Body of pancreas (tissue), 4 donors: Measurements from ENCODE around the gene AGAP1. TPM values are rescaled to one million over a fixed set of nuclear protein-coding genes. Genes with fewer than 3 reads are reported as not detected.

ENCODE experiments used
- ATAC-seq: fragments of 150-250 bp; one replicate; pipeline ENCODE4 v1.9.1; 2016
- DNase-seq, 4 donors: peaks; one replicate each; pipeline ENCODE4 v3.0.0-alpha.2; 2019
- H3K27ac ChIP-seq, 4 donors: fragments of 200-600 bp; sonication (generic); 1 replicate in 3 of 4; 2 replicates in 1 of 4; pipeline versions ENCODE4 v1.5.1 to v1.6.1; 2016 to 2019; ENCODE audit warnings: mild to moderate bottlenecking in 1 of 4, mixed read lengths in 1 of 4, moderate library complexity in 1 of 4
- H3K27me3 ChIP-seq, 2 donors: fragments of 200-600 bp; sonication (generic); one replicate each; pipeline ENCODE4 v1.6.0; 2016; ENCODE audit warnings: mild to moderate bottlenecking in 1 of 2
- H3K36me3 ChIP-seq, 2 donors: fragments of 200-600 bp; sonication (generic); replicated peaks in 1 of 2; 2 replicates each; pipeline ENCODE4 v1.5.1; 2016; ENCODE audit warnings: low read depth in 2 of 2; ENCODE audit not compliant: insufficient read depth in 1 of 2
- H3K4me1 ChIP-seq: fragments of 200-600 bp; sonication (generic); one replicate; pipeline ENCODE4 v1.6.0; 2016
- H3K4me3 ChIP-seq, 2 donors: fragments of 200-600 bp; sonication (generic); 1 replicate in 1 of 2; 2 replicates in 1 of 2; pipeline ENCODE4 v1.5.1; 2016 to 2019
- H3K9me3 ChIP-seq, 3 donors: fragments of 200-600 bp; sonication (generic); 1 replicate in 2 of 3; 2 replicates in 1 of 3; pipeline ENCODE4 v1.5.1; 2016
- POLR2A ChIP-seq, 3 donors: fragments of 450-650 bp; IDR thresholded peaks; one replicate each; pipeline ENCODE4 v1.6.1; 2016; ENCODE audit warnings: antibody characterized with exemption in 3 of 3, mild to moderate bottlenecking in 2 of 3
- WGBS, 2 donors: methylation state at CpG; one replicate each; pipeline ENCODE4 v1.1.5; 2017; 5-methylcytosine and 5-hydroxymethylcytosine counted together
- intact Hi-C: fragments of 100-400 bp; cut with DNase I; formaldehyde crosslinking; loops from one replicate; pipeline ENCODE4 v1.15.1; 2023
- total RNA-seq, 2 donors: library from RNA; depleted of rRNA; stranded (reverse); fragments of >200 nt; gene quantifications; one replicate each; pipeline ENCODE4 v1.1.0, GENCODE V29; 2016
- TF ChIP-seq, protein P1 (sequence below), 7 experiments: fragments of 450-650 bp in 4 of 7; fragments of 200-600 bp in 3 of 7; sonication (generic) in 3 of 7; IDR thresholded peaks; one replicate each; pipeline ENCODE4 v1.5.1; 2016 to 2019; ENCODE audit warnings: antibody characterized with exemption in 7 of 7

The AGAP1 gene
- total RNA-seq, 2 donors from 2014 or later = 21.3 to 32.6 TPM

- TF ChIP-seq, protein P1, sequence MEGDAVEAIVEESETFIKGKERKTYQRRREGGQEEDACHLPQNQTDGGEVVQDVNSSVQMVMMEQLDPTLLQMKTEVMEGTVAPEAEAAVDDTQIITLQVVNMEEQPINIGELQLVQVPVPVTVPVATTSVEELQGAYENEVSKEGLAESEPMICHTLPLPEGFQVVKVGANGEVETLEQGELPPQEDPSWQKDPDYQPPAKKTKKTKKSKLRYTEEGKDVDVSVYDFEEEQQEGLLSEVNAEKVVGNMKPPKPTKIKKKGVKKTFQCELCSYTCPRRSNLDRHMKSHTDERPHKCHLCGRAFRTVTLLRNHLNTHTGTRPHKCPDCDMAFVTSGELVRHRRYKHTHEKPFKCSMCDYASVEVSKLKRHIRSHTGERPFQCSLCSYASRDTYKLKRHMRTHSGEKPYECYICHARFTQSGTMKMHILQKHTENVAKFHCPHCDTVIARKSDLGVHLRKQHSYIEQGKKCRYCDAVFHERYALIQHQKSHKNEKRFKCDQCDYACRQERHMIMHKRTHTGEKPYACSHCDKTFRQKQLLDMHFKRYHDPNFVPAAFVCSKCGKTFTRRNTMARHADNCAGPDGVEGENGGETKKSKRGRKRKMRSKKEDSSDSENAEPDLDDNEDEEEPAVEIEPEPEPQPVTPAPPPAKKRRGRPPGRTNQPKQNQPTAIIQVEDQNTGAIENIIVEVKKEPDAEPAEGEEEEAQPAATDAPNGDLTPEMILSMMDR (IDR thresholded peaks at IDR 0.05) = no peak
- TF ChIP-seq POLR2A (IDR thresholded peaks at IDR 0.05) = no peak
- H3K27me3 ChIP-seq = no peaks in the 10 kb centered on the region
- no peak overlapping the region for H3K27ac ChIP-seq
- 91 to 96% methylated on average over 11 to 16 of the region's 16 CpGs for WGBS, 2 donors
- intact Hi-C loops = no loop called here
- H3K9me3 ChIP-seq = no peaks in the 10 kb centered on the region
- H3K4me1 ChIP-seq = no peaks in the 10 kb centered on the region
- no peak overlapping the region for H3K4me3 ChIP-seq
- no peaks in the 10 kb centered on the region for H3K36me3 ChIP-seq
- DNase-seq (no peak), ATAC-seq (no peak)
These were observed 435.0 kb downstream of the AGAP1 start for GRCh38 chr2:235928751-235929370.

DNA sequence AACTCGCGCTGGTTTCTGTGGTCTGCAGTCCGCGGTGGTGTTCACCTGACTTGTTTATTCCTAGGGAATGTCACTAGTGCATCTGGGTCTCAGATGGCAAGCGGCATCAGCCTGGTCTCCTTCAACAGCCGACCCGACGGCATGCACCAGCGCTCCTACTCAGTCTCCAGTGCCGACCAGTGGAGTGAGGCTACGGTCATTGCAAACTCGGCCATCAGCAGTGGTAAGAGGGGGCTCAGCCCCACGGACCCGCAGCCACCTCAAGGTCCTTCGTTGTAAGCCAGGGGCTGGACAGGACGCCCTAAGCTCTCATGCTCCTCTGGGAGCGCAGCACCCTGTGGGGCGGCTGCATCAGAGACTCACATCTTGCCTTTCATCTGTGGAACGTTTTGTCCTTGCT lies 436.9 kb downstream of the AGAP1 start:
- no peak for ATAC-seq
- H3K27me3 ChIP-seq = no peaks in the 10 kb centered on the region
- H3K27ac ChIP-seq = no peak overlapping the region
- 84 to 87% methylated on average over 11 to 19 of the region's 19 CpGs for WGBS, 2 donors
- intact Hi-C loops = no loop called here
- no peaks in the 10 kb centered on the region for H3K9me3 ChIP-seq
- DNase-seq = no peak
- TF ChIP-seq, protein P1 (IDR thresholded peaks at IDR 0.05) = no peak
- TF ChIP-seq POLR2A (IDR thresholded peaks at IDR 0.05) = no peak
- no peak overlapping the region for H3K4me3 ChIP-seq
- H3K36me3 ChIP-seq = no peaks in the 10 kb centered on the region
- no peaks in the 10 kb centered on the region for H3K4me1 ChIP-seq

- 89 to 94% methylated on average over 15 of the region's 15 CpGs for WGBS, 2 donors
- no peaks in the 10 kb centered on the region for H3K4me1 ChIP-seq
- no peak overlapping the region for H3K27ac ChIP-seq
- no peak for ATAC-seq
- no peak for DNase-seq
- intact Hi-C loops = no loop called here
- TF ChIP-seq, protein P1 (IDR thresholded peaks at IDR 0.05) = no peak
- H3K9me3 ChIP-seq = no peaks in the 10 kb centered on the region
- no peaks in the 10 kb centered on the region for H3K27me3 ChIP-seq
- no peaks in the 10 kb centered on the region for H3K36me3 ChIP-seq
- no peak overlapping the region for H3K4me3 ChIP-seq
These were observed 437.8 kb downstream of the AGAP1 start for GRCh38 chr2:235931676-235932075.

DNA sequence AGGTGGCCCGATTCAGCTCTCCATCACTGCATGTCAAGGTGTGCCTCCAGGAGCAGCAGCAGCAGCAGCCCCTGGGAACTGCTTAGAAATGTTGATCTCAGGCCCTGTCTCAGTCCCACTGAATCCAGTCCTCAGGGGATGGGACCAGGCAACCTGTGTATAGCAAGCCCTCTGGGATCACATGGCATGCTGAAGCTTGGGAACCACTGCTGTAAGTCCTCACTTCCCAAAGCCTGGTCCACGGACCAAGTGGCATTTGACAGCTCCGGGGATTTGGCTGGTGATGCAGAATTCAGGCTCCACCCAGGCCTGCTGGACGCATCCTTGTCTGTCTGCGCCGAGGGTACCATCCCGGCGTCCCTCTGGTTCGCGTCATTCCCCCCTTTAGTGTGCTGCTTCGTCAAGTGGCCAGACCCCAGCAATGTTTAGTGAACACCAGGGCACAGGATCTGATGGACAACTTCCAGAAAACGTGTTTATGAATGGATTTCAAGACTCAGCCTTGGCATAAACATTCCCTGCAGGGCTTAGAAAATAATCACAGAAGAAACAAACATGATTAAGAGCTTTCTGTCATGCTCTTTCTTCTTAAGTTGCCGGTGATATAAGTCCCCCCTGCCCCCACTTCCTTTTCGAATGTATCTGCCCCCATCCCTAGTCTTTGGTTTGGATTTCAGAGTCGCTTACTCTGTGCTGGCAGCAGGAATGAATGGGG lies 440.4 kb downstream of the AGAP1 start:
- TF ChIP-seq POLR2A (IDR thresholded peaks at IDR 0.05) = no peak
- TF ChIP-seq, protein P1 (IDR thresholded peaks at IDR 0.05) = no peak
- 89 to 92% methylated on average over 13 to 15 of the region's 15 CpGs for WGBS, 2 donors
- intact Hi-C loops = no loop called here
- Histone ChIP-seq H3K36me3 (no peaks in the 10 kb centered on the region), H3K27ac (no peak overlapping the region), H3K27me3 (no peaks in the 10 kb centered on the region), H3K4me3 (no peak overlapping the region), H3K9me3 (no peaks in the 10 kb centered on the region), H3K4me1 (no peaks in the 10 kb centered on the region)
- no peak for DNase-seq
- ATAC-seq = no peak
